Mucosa of descending colon (tissue), 3 donors: ENCODE measurements around the gene NUDT3. TPM values are rescaled to one million over a fixed set of nuclear protein-coding genes. Genes with fewer than 3 reads are reported as not detected.

ENCODE experiments used
- ATAC-seq: fragments of 200-7000 bp; cut with Tn5 transposase; one replicate; pipeline ENCODE4 v1.9.1; 2020; ENCODE audit warnings: mild to moderate bottlenecking, moderate library complexity
- DNase-seq, 3 donors: peaks; one replicate each; pipeline ENCODE4 v3.0.0-alpha.2; 2020
- H3K36me3 ChIP-seq: fragments of 200-600 bp; one replicate; pipeline ENCODE4 v1.8.0; 2021; ENCODE audit warnings: low read depth, mild to moderate bottlenecking
- H3K4me1 ChIP-seq: fragments of 200-600 bp; one replicate; pipeline ENCODE4 v1.8.0; 2021; ENCODE audit warnings: low read depth, mild to moderate bottlenecking
- H3K4me3 ChIP-seq: fragments of 200-600 bp; one replicate; pipeline ENCODE4 v1.8.0; 2021; ENCODE audit warnings: mild to moderate bottlenecking
- H3K9me3 ChIP-seq: fragments of 200-600 bp; one replicate; pipeline ENCODE4 v1.8.0; 2021; ENCODE audit warnings: mild to moderate bottlenecking
- intact Hi-C, 2 donors: fragments of 100-400 bp; cut with DNase I in 1 of 2; cut with micrococcal nuclease in 1 of 2; formaldehyde crosslinking; loops; one replicate each; pipeline versions ENCODE4 v1.11.0 to v1.11.1; 2022; cut with DNase I, micrococcal nuclease
- total RNA-seq, 3 donors: library from RNA; stranded (reverse); fragmentation: NEBNext Ultra II Directional in 2 of 3; extraction: Animal tissue kit (Norgen Biotek cat#: 25700) in 2 of 3; gene quantifications; one replicate each; pipeline versions ENCODE4 v1.2.1 to v1.2.4, GENCODE V29; 2021 to 2023
- TF ChIP-seq, protein P1 (sequence below): fragments of 200-600 bp; IDR thresholded peaks from one replicate; pipeline ENCODE4 v1.8.0; 2022; ENCODE audit warnings: antibody characterized with exemption, mild to moderate bottlenecking
- donor health status: DM: no; HTN: no; CAD: no; lungs with moderate emphysema.
- donor health status: DM: no; HTN: no; CAD: no.
- donor health status: DM: no; HTN: yes; CAD: no.

NUDT3 gene
- total RNA-seq, 3 donors from 2014 or later, result 19.1 to 48.7 (median 26.7) TPM

DNA sequence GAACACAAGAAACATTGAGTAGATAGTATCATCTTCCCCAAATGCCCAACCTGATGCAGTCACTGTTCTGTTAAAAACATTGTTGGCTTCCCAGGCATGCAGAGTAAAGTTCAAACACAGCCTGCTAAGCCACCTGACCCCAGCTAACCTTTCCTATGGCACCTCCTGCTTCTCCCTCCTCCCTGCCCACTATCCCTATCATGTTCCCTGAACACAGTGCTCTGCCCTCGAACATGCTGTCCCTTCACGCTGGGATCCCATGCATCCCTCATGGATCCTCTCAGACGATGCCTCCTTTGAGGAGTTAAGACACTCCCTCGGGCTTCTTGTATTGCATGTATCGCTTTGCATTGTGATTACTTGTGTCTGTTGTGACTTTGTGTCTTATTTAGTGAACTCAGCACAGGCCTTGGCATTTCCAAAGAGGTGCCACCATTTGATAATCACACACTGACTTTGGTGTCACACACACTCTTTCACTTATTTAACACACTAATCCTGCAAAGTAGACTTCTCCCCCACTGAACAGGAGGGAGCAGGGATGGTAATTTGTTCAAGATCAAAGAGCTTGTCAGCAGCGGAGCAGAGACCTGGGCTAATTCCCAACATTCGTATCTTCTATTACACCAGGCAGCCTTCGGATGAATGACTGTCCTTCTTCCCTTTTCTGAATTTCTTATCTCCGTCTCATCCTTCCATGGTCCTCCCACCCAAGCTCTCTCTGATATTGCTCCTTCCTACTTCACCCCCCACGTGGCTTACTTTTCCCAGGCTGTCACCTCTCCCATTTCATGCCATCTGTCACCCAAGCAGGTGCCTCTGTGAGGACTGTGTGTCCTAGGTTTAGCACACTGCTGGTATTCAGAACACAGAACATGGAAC is 115.3 kb downstream of the NUDT3 start:
- no peak overlapping the region for H3K4me3 ChIP-seq
- no peaks in the 10 kb centered on the region for H3K36me3 ChIP-seq
- TF ChIP-seq, protein P1, sequence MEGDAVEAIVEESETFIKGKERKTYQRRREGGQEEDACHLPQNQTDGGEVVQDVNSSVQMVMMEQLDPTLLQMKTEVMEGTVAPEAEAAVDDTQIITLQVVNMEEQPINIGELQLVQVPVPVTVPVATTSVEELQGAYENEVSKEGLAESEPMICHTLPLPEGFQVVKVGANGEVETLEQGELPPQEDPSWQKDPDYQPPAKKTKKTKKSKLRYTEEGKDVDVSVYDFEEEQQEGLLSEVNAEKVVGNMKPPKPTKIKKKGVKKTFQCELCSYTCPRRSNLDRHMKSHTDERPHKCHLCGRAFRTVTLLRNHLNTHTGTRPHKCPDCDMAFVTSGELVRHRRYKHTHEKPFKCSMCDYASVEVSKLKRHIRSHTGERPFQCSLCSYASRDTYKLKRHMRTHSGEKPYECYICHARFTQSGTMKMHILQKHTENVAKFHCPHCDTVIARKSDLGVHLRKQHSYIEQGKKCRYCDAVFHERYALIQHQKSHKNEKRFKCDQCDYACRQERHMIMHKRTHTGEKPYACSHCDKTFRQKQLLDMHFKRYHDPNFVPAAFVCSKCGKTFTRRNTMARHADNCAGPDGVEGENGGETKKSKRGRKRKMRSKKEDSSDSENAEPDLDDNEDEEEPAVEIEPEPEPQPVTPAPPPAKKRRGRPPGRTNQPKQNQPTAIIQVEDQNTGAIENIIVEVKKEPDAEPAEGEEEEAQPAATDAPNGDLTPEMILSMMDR, result no peak
- intact Hi-C loops, result no loop called here
- H3K9me3 ChIP-seq, result no peaks in the 10 kb centered on the region
- H3K4me1 ChIP-seq, result no peaks in the 10 kb centered on the region
- DNase-seq, result no peak
- no peak for ATAC-seq

DNA sequence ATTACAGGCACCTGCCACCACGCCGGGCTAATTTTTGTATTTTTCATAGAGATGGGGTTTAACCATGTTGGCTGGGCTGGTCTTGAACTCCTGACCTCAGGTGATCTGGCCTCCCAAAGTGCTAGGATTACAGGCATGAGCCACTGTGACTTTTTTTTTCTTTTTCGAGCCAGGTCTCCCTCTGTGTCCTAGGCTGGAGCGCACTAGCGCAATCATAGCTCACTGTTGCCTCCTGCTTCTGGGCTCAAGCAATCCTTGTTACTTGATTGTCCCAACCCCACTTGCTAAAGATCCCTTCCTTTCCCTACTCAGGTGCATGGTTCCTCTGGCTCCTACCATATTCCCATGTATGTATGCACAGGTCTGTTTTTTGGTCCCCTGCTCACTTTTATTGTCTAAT is 116.3 kb downstream of the NUDT3 start:
- intact Hi-C loops, result no loop called here
- no peaks in the 10 kb centered on the region for H3K9me3 ChIP-seq
- H3K36me3 ChIP-seq, result no peaks in the 10 kb centered on the region
- no peaks in the 10 kb centered on the region for H3K4me1 ChIP-seq
- TF ChIP-seq, protein P1, result no peak
- no peak for DNase-seq
- no peak overlapping the region for H3K4me3 ChIP-seq
- ATAC-seq, result no peak

DNA sequence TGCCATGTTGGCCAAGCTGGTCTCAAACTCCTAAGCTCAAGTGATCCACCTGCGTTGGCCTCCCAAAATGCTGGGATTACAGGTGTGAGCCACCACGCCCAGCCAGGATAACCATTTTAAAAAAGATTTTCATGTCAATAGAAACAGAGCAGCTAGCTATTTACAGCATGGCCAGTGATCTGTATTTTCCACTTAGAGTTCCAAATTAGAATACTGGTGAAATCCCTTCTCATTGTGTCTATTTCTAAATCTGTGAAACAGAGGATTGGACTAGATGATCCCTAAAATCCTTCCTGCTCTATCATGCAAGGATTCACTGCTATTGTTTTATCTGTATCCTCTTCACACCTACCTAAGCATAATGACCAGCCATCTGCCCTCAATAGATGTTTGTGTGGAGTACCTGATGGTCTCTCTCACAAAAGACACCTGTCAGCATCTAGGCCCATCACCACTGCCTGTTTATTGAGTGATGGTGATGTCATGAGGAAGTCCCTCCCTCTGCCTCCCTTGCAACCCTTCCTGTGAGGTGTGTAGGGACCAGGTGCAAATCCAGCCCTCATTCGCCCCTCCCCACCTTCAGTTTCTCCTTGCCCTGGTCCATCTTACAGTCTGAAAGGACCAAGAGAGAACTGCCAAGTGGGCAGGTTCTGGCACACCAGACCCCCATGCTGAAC is 117.2 kb downstream of the NUDT3 start:
- no peaks in the 10 kb centered on the region for H3K4me1 ChIP-seq
- TF ChIP-seq, protein P1, result no peak
- DNase-seq (no peak), ATAC-seq (no peak)
- H3K4me3 ChIP-seq, result no peak overlapping the region
- H3K9me3 ChIP-seq, result no peaks in the 10 kb centered on the region
- no peaks in the 10 kb centered on the region for H3K36me3 ChIP-seq
- intact Hi-C loops, result no loop called here

DNA sequence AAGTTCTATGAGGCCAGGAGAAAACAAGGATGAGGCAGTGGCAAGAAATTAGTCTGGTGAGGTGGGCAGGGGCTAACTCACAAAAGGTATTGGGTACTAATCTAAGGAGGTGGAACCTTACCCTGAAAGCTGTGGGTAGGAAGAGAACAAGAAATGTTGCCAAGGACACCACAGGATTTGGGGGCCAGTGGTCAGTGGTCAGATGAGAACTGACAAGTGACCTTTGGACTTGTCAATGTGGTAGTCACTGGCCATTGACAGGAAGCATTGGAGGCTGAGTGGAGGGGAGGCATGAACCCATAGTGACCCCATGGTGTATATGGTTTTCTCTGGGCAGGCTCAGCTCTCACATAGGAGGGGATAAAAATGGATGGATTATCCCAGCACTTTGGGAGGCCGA is 118.3 kb downstream of the NUDT3 start:
- H3K9me3 ChIP-seq, result no peaks in the 10 kb centered on the region
- TF ChIP-seq, protein P1, result no peak
- H3K36me3 ChIP-seq, result no peaks in the 10 kb centered on the region
- DNase-seq (no peak), ATAC-seq (no peak)
- no peaks in the 10 kb centered on the region for H3K4me1 ChIP-seq
- H3K4me3 ChIP-seq, result no peak overlapping the region
- intact Hi-C loops, result no loop called here

DNA sequence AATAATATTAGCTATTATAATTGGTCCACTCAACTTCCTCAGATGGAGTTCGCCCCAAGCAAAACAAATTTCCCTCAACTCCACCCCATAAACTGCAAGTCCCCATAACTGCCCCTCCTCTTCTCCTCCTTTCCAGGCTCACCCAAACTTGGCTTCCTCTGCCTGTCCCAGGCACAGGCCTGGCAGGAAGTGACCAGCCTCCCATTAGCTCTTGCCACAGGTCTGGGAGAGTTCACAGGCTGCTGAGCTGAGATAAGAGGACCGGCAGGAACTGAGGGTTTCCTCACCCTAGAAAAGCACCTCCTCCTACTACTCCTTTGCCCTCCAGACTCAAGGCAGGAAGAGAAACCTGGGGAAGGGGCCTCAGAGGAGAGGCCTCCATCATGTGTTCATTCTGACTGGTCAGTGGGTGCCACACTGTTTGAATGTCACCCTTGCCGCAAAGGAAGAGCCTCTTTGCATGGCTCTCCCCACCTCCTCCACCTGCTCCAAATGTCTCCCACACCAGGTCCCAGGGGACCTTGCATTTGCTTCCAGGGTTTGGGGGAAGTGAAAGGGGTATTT is 119.1 kb downstream of the NUDT3 start:
- TF ChIP-seq, protein P1, result no peak
- DNase-seq (no peak), ATAC-seq (peak; percentile 29)
- H3K9me3 ChIP-seq, result no peaks in the 10 kb centered on the region
- no peak overlapping the region for H3K4me3 ChIP-seq
- intact Hi-C loops, result no loop called here
- no peaks in the 10 kb centered on the region for H3K36me3 ChIP-seq
- H3K4me1 ChIP-seq, result no peaks in the 10 kb centered on the region
